GM21526 (cell line): ENCODE data around the gene WWP2.
"Not testable (repeated sequence)": the region's sequence is repeated elsewhere in the genome, so short reads cannot be mapped to it uniquely, and the experiment has no call there.

Experiments used
- ATAC-seq: cut with Tn5 transposase; IDR thresholded peaks from one replicate; pipeline ENCODE4 v1.9.1; 2021; ENCODE audit warnings: moderate library complexity; ENCODE audit not compliant: unreplicated experiment, low FRiP score

The WWP2 gene

GRCh38 chr16:69745232-69745612 is 16.9 kb upstream of the WWP2 start:
- no peak for ATAC-seq

GRCh38 chr16:69745959-69746358 is 16.2 kb upstream of the WWP2 start:
- no peak for ATAC-seq

DNA sequence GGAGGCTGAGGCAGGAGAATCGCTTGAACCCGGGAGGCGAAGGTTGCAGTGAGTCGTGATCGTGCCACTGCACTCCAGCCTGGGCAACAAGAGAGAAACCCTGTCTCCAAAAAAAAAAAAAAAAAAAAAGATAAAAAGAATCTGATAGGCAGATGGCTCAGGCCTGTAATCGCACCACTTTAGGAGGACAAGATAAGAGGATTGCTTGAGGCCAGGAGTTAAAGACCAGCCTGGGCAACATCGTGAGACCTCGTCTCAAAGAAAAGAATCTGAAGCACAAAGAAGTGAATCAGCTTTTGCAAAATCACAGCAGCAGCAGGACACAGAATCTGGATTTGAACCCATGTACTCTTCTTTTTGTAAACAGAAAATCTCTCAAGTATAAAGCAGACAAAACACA is 15.0 kb upstream of the WWP2 start:
- no peak for ATAC-seq

- no peak for ATAC-seq
Measured at GRCh38 chr16:69748694-69749345, 13.3 kb upstream of the WWP2 start.

DNA sequence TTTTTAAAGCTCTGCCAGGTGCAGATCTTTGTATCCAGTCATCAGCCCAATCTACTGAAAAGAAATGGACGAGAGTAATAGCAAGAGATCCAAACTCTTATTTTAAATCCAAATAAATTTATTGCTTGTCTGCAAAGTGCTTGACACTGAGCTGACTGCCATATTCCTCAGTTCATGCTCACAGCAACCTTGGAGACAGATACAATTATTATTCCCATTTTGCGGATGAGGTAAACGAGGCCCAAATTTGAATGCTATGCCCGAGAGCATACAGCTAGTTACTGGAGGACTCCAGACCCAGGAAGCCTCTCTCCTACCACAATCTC is 8.0 kb upstream of the WWP2 start:
- no peak for ATAC-seq

DNA sequence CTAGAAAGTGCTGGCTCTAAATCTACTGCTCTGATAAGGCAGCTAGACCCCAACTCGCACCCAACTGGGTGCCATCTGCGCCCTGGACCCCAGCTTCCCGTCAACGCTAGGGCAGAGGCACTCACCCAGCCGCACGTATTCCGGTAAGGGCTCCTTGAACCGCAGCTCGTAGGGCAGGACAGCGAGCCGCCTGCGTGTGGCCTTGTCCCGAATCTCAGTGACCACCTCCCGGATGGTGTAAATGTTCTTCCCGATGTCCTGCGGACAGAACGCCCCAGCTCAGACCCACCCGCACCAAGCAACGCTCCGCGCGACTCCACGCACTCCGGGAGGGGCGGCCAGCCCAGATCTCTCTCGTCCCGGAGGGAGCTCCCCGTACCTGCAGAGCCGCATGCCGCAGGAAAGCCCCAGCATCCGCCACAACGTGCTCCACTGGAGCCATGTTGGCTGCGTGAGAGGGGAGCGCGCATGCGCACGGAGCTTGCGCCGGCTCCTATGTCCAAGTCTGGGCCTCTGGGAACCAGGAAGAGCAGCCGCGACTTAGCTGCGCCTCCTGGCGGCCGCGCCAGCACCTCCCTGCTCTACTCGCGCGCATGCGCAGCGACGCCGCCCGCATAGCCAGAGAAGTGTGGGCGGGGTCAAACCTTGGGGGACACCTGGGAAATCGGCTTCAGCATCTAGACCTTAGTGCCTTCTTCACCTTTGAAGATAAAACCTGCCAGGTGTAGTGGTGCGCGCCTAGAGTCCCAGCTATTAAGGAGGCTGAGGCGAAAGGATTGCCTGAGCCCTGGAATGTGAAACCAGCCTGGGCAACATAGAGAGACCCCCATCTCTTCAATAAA is 7.4 kb upstream of the WWP2 start, which contains the start of gene NOB1:
Gene NOB1 (minus strand): TSS at position 458 of the 842 bp plus-strand sequence. CDS start 16 bp downstream, at position 442.
- peak; percentile 92 for ATAC-seq

- no peak for ATAC-seq
Measured at GRCh38 chr16:69756705-69757104, 5.4 kb upstream of the WWP2 start.

GRCh38 chr16:69757375-69757774 is 4.8 kb upstream of the WWP2 start:
- not testable (repeated sequence) for ATAC-seq

DNA sequence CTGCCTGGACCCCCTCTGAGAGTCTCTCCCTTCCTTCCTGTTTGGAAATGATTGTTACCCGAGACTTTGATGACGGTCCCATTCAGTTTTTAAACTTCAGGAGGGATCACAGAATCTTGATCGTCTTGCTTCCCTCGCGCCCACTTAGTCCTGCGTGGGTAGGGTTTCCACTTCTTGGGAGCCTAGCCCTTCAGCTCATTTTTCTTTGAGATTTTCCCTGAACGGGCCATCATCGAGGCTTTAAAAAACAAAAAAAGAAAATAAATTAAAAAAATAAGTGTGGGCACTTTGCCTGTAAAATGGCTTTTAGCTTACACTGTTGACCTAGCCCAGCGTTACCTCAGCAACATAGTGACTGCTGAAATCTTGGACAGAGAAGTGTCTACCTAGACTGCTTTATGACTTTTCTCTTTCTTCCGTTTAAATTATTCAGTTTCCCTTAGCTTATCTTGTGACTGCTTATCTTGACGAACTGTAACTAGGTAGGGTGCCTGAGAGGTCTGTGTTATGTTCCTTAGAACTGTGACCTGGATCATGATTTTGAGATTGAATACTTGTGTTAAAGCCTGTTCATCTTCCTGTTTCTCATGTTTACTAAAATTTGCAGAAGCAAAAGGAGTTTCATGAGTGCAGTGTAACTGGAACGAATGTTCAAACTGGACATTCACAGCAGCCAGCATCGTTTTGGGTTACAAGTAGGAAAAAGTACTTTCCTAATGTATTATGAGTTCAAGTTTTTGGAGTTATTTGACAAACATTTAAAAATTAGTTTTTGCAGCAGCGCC is 874 bp downstream of the WWP2 start:
- ATAC-seq, result no peak

- no peak for ATAC-seq
Measured at GRCh38 chr16:69763599-69763942, 1.4 kb downstream of the WWP2 start.

- no peak for ATAC-seq
Measured at GRCh38 chr16:69767459-69768229, 5.5 kb downstream of the WWP2 start.

DNA sequence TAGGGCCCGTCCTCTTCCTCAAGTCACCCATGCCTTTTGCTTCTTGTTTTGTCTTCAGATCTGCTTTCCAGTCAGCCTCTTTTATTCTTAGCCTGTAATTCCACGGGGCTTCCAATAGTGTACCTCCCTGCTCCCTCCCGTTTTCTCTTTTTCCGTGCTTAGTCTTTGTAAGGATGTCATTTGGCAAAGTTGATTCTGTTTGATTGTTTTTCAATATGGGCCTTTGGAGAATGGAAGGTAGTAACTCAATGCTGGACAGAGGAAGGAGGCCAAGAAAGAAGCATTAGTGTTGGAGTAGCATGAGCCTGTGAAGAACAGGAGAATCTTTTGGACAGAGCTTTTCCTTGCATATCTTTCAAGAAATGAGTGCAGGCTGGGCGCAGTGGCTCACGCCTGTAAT is 6.5 kb downstream of the WWP2 start:
- ATAC-seq, result no peak

GRCh38 chr16:69769404-69769803 is 7.3 kb downstream of the WWP2 start:
- ATAC-seq, result no peak

GRCh38 chr16:69771651-69771967 is 9.5 kb downstream of the WWP2 start:
- no peak for ATAC-seq

GRCh38 chr16:69773260-69773947 is 11.3 kb downstream of the WWP2 start:
- ATAC-seq, result no peak

DNA sequence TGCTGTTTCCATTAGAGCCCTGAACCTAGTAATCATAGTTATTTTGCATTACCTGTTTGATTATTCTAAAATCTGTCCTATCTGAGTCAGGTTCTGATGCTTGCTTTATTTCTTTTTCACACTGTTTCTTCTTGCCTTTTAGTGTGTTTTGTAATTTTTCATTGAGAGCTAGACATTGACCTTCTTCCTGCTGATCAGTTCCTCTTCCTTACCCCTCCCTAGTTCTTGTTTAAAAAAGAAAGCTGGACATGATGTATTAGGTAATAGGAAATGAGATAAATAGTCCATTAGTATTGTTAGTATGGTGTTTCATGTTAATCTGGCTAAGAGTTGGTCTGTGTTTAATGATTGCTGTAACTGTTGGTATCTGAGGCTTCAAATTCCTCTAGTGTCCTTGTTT is 13.4 kb downstream of the WWP2 start:
- no peak for ATAC-seq

GRCh38 chr16:69779724-69780123 is 17.6 kb downstream of the WWP2 start:
- no peak for ATAC-seq

- no peak for ATAC-seq
Measured at GRCh38 chr16:69781118-69781517, 19.0 kb downstream of the WWP2 start.

GRCh38 chr16:69784586-69784985 is 22.5 kb downstream of the WWP2 start:
- ATAC-seq, result no peak

DNA sequence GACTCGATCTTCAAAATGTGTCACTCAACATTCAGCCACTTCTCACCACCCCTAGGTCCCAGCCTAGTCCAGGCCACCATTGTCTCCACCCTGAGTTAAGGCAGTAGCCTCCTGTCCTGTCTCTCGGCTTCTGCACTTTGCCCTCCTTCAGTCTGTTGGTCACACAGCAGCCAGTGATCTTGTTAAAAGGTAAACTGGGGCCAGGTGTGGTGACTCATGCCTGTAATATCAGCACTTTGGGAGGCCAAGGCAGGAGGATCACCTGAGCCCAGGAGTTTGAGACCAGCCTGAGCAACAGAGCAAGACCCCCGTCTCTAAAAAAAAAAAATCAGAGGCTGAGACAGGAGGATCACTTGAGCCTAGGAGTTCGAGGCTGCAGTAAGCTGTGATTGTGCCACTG is 25.8 kb downstream of the WWP2 start:
- no peak for ATAC-seq
